ENCODE data around the gene UGT2B15.
"Not testable (repeated sequence)": the region's sequence is repeated elsewhere in the genome, so short reads cannot be mapped to it uniquely, and the experiment has no call there.

UGT2B15 gene

DNA sequence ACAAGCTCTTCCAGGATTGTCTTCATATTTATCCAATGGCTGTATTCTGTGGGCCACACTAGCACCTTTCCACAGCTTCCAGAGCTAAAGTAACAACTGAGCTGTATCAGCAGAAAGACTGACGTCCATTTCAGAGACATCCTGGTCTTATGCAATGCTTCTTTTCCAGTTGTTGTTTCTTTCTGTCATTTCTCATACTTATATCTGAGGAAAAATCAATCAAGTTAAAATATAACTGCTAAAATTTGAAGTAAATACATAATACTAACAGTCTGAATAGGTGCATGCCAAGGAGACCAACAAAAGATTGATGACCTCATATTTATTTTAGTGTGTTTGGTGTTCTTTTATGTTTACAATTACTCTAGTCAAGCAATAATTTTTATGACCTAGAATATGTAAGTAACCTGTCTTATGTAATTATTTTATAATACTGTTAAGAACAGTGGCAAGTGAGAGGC lies at the start of gene UGT2B15:
TSS of gene UGT2B15 (minus strand) at position 174 of the 461 bp plus-strand sequence. CDS start at position 140, 34 bp downstream.
- DNase-seq (ENCODE audit: low spot score); H3K27ac ChIP-seq; CTCF ChIA-PET; POLR2A ChIA-PET (ENCODE audit: low non-redundant PET): not testable (repeated sequence)

DNA sequence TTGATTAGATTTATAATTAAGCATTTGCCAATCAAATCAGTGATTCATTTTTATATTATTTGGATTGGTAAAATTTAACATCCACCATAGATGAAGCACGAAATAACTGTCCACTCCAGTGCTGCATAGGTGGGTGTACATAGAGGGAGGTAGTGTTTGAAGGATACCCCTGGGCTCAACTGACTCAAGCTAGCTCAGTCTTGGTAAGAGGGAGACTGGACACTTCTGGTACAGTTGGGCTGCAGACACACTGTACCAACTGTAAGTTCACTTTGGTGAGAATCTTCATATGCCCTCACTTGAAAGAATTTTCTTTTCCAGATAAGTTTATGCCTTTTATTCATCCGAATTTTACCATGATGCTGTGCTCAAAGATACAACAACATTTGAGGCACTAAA lies 48.6 kb upstream of the UGT2B15 start:
- H3K27ac ChIP-seq, result no peak overlapping the region
- TF ChIP-seq, protein P1, sequence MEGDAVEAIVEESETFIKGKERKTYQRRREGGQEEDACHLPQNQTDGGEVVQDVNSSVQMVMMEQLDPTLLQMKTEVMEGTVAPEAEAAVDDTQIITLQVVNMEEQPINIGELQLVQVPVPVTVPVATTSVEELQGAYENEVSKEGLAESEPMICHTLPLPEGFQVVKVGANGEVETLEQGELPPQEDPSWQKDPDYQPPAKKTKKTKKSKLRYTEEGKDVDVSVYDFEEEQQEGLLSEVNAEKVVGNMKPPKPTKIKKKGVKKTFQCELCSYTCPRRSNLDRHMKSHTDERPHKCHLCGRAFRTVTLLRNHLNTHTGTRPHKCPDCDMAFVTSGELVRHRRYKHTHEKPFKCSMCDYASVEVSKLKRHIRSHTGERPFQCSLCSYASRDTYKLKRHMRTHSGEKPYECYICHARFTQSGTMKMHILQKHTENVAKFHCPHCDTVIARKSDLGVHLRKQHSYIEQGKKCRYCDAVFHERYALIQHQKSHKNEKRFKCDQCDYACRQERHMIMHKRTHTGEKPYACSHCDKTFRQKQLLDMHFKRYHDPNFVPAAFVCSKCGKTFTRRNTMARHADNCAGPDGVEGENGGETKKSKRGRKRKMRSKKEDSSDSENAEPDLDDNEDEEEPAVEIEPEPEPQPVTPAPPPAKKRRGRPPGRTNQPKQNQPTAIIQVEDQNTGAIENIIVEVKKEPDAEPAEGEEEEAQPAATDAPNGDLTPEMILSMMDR (conservative IDR thresholded peaks at IDR 0.05; ENCODE audit: low read depth), result no peak
- POLR2A ChIA-PET (ENCODE audit: low non-redundant PET), result no interaction called here
- DNase-seq (ENCODE audit: low spot score), result no peak
- CTCF ChIA-PET, result no interaction called here

DNA sequence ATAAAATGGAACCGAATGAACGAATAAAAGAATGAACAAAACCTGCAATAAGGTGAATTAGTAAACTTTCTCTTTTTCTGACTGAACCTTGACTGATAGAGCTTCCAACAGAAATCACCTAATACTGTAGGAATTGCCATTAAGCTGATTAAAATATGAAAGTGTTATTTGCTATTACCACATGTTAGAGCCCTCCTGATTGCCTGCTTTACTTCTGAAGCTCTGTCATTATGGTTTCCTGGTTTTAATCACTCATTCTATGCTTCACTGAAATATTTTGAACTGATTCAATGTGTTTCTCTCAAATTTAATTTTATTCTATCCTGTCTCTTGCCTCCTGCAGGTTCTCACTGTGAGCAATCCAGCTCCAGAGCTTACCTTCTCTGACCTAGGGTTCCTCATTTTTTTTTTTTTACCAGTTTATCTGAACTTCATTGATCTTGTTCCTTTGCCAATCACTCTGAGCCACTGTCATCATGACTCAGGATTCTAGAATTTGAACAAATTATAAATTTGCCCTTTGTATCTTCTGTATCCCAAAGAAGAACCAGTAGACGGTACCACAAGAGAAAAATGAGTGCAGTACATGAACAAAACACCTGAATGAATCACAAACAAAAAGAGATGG lies 48.1 kb upstream of the UGT2B15 start:
- ChIA-PET CTCF (no interaction called here), POLR2A (ENCODE audit: low non-redundant PET) (no interaction called here)
- H3K27ac ChIP-seq, result no peak overlapping the region
- DNase-seq (ENCODE audit: low spot score), result no peak
- TF ChIP-seq, protein P1 (conservative IDR thresholded peaks at IDR 0.05; ENCODE audit: low read depth), result no peak

DNA sequence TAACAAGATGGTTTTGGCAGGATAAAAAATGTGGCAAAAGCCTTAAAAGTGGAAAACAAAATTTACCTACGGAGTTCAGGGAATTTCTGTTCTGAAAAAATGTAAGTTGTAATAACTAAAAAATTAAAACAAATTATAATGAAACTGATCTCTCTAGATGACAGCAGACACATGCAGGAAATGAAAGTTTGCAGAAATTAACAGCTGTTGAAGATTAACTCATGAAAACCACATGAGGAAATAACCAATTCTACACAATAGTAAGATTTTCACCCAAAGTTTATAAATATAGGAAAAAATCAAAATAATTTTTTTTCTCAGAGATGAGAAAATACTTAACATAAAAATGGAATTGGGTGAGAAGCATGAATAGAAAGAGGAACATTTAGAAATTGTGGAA lies 47.5 kb upstream of the UGT2B15 start:
- POLR2A ChIA-PET (ENCODE audit: low non-redundant PET), result no interaction called here
- TF ChIP-seq, protein P1 (conservative IDR thresholded peaks at IDR 0.05; ENCODE audit: low read depth), result no peak
- CTCF ChIA-PET, result no interaction called here
- DNase-seq (ENCODE audit: low spot score), result no peak
- H3K27ac ChIP-seq, result no peak overlapping the region

DNA sequence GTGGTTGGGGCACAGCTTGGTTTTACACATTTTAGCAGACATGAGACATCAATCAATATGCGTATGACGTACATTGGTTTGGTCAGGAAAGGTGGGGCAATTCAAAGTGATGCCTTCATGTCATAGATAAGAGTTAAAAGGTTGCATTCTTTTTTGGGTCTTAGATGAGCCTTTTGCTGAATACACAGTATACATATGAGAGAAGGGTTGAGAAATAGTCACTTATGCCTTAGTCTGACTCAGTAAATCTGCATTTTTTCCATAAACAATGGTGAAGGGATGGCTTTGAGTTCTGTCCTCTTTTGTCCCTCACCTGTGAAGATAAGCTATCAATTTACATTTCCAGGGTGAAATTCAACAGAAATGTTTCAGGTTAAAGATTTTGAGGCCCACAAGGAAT lies 43.9 kb upstream of the UGT2B15 start:
- H3K27ac ChIP-seq, result no peak overlapping the region
- no peak for DNase-seq (ENCODE audit: low spot score)
- ChIA-PET POLR2A (ENCODE audit: low non-redundant PET) (no interaction called here), CTCF (interaction anchor here (0.6 kb wide), 1 partner anchor 121 kb away, joined by 3 read pairs; no protein-coding TSS in a partner anchor)
- TF ChIP-seq, protein P1 (conservative IDR thresholded peaks at IDR 0.05; ENCODE audit: low read depth), result no peak

DNA sequence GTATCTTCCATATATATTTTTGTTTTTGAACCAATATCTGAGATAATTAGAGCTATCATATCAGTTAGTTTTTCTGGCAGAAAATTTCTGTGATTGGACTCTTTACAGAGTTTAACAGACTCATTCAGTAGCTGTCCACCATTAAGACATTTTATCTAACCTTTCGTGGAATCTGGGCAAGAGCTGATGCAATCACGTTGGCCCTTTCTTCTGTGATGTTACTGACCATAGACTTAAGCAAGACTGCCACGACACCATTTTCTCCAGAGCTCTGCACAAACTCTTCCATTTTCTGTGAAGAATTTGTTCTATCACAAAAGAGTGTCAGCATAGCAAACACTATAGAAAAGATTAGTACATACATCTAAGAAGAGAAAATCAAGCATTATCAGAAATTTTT lies 41.8 kb upstream of the UGT2B15 start:
- TF ChIP-seq, protein P1 (conservative IDR thresholded peaks at IDR 0.05; ENCODE audit: low read depth), result no peak
- POLR2A ChIA-PET (ENCODE audit: low non-redundant PET), result no interaction called here
- no peak for DNase-seq (ENCODE audit: low spot score)
- no peak overlapping the region for H3K27ac ChIP-seq
- CTCF ChIA-PET, result no interaction called here

DNA sequence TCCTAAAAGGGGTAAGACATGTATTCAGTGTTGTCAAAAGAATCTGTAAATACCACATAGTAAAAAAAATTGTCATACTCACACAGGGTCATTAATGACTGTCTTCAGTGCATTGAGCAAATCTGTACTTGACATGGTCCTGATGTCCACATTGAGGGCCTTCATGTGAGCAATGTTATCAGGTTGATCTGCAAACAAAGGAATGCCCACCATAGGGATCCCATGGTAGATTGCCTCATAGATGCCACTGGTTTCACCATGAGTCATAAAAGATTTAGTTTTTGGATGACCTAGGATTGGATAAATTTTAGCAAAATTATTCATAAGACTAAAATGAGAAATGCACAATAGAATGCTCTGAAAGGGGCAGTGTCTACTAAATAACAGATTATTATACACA lies 38.1 kb upstream of the UGT2B15 start:
- ChIA-PET CTCF (no interaction called here), POLR2A (ENCODE audit: low non-redundant PET) (no interaction called here)
- TF ChIP-seq, protein P1 (conservative IDR thresholded peaks at IDR 0.05; ENCODE audit: low read depth), result no peak
- DNase-seq (ENCODE audit: low spot score), result no peak
- H3K27ac ChIP-seq, result no peak overlapping the region

DNA sequence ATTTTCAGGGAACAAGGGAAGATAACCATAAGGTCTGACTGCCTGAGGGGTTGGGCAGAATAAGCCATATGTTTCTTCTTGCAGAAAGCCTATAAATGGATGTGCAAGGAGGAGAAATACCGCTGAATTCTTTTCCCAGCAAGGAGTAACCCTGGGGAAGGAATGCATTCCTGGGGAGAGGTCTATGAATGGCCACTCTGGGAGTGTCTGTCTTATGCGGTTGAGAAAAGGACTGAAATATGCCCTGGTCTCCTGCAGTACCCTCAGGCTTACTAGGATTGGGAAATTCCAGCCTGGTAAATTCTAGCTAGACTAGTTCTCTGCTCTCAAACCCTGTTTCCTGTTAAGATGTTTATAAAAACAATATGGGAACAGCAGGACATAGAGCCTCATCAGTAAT lies 32.7 kb upstream of the UGT2B15 start:
- DNase-seq (ENCODE audit: low spot score); POLR2A ChIA-PET (ENCODE audit: low non-redundant PET); H3K27ac ChIP-seq: not testable (repeated sequence)
- CTCF ChIA-PET, result interaction anchor here (0.7 kb wide), 1 partner anchor 930 kb away, joined by 3 read pairs; no protein-coding TSS in a partner anchor
